Measurements from ENCODE around the gene KCNG3.
A peak's percentile ranks its signal among the peaks of the same experiment; 100 is the strongest.

Gene KCNG3

GRCh38 chr2:42486145-42486906, 7.5 kb downstream of the KCNG3 start:
- Histone ChIP-seq H3K27me3 (ENCODE audit: control insufficient read depth, insufficient read depth, low read length) (no peaks in the 10 kb centered on the region), H3K36me3 (ENCODE audit: control insufficient read depth, insufficient read depth, low read length) (peaks cover 3% of the 10 kb centered on the region; the same call in 1 of the 2 replicates), H3K9me3 (ENCODE audit: control insufficient read depth, insufficient read depth, low read length) (no peaks in the 10 kb centered on the region), H3K4me1 (ENCODE audit: control insufficient read depth, insufficient read depth, low read length) (no peaks in the 10 kb centered on the region), H3K4me3 (ENCODE audit: low read length) (no peak overlapping the region), H3K27ac (ENCODE audit: low read length) (no peak overlapping the region)
- DNase-seq (ENCODE audit: low read depth, low spot score) = no peak
- no CpG with 5 or more reads among the region's 7 CpGs for WGBS (ENCODE audit: insufficient coverage, insufficient read length)

GRCh38 chr2:42480402-42480801, 13.4 kb downstream of the KCNG3 start:
- peaks cover 3% of the 10 kb centered on the region; the same call in 1 of the 2 replicates for H3K36me3 ChIP-seq (ENCODE audit: control insufficient read depth, insufficient read depth, low read length)
- no peak overlapping the region for H3K4me3 ChIP-seq (ENCODE audit: low read length)
- no CpG with 5 or more reads among the region's 2 CpGs for WGBS (ENCODE audit: insufficient coverage, insufficient read length)
- DNase-seq (ENCODE audit: low read depth, low spot score) = no peak
- H3K9me3 ChIP-seq (ENCODE audit: control insufficient read depth, insufficient read depth, low read length) = no peaks in the 10 kb centered on the region
- no peaks in the 10 kb centered on the region for H3K27me3 ChIP-seq (ENCODE audit: control insufficient read depth, insufficient read depth, low read length)
- no peak overlapping the region for H3K27ac ChIP-seq (ENCODE audit: low read length)
- no peaks in the 10 kb centered on the region for H3K4me1 ChIP-seq (ENCODE audit: control insufficient read depth, insufficient read depth, low read length)

GRCh38 chr2:42474765-42475454, 18.9 kb downstream of the KCNG3 start:
- H3K27ac ChIP-seq (ENCODE audit: low read length) = no peak overlapping the region
- no peaks in the 10 kb centered on the region for H3K9me3 ChIP-seq (ENCODE audit: control insufficient read depth, insufficient read depth, low read length)
- no CpG with 5 or more reads among the region's 6 CpGs for WGBS (ENCODE audit: insufficient coverage, insufficient read length)
- H3K36me3 ChIP-seq (ENCODE audit: control insufficient read depth, insufficient read depth, low read length) = no peaks in the 10 kb centered on the region; the same call in 1 of the 2 replicates
- no peak overlapping the region for H3K4me3 ChIP-seq (ENCODE audit: low read length)
- no peak for DNase-seq (ENCODE audit: low read depth, low spot score)
- no peaks in the 10 kb centered on the region for H3K4me1 ChIP-seq (ENCODE audit: control insufficient read depth, insufficient read depth, low read length)
- no peaks in the 10 kb centered on the region for H3K27me3 ChIP-seq (ENCODE audit: control insufficient read depth, insufficient read depth, low read length)

- WGBS (ENCODE audit: insufficient coverage, insufficient read length) = no CpG with 5 or more reads among the region's 4 CpGs
- no peak for DNase-seq (ENCODE audit: low read depth, low spot score)
- H3K4me3 ChIP-seq (ENCODE audit: low read length) = no peak overlapping the region
Observed at GRCh38 chr2:42470706-42471105, 23.1 kb downstream of the KCNG3 start.

GRCh38 chr2:42464631-42465030, 29.2 kb downstream of the KCNG3 start:
- DNase-seq (ENCODE audit: low read depth, low spot score) = no peak
- Histone ChIP-seq H3K4me1 (ENCODE audit: control insufficient read depth, insufficient read depth, low read length) (no peaks in the 10 kb centered on the region; the same call in 1 of the 2 replicates), H3K4me3 (ENCODE audit: low read length) (no peak overlapping the region), H3K27me3 (ENCODE audit: control insufficient read depth, insufficient read depth, low read length) (no peaks in the 10 kb centered on the region), H3K36me3 (ENCODE audit: control insufficient read depth, insufficient read depth, low read length) (no peaks in the 10 kb centered on the region), H3K27ac (ENCODE audit: low read length) (no peak overlapping the region), H3K9me3 (ENCODE audit: control insufficient read depth, insufficient read depth, low read length) (no peaks in the 10 kb centered on the region)
- no CpG with 5 or more reads among the region's 4 CpGs for WGBS (ENCODE audit: insufficient coverage, insufficient read length)

More at GRCh38 chr2:42470706-42471105, 23.1 kb downstream of the KCNG3 start:
- Histone ChIP-seq H3K27me3 (ENCODE audit: control insufficient read depth, insufficient read depth, low read length) (no peaks in the 10 kb centered on the region), H3K27ac (ENCODE audit: low read length) (no peak overlapping the region), H3K36me3 (ENCODE audit: control insufficient read depth, insufficient read depth, low read length) (no peaks in the 10 kb centered on the region; the same call in 1 of the 2 replicates), H3K9me3 (ENCODE audit: control insufficient read depth, insufficient read depth, low read length) (no peaks in the 10 kb centered on the region), H3K4me1 (ENCODE audit: control insufficient read depth, insufficient read depth, low read length) (no peaks in the 10 kb centered on the region)

DNA sequence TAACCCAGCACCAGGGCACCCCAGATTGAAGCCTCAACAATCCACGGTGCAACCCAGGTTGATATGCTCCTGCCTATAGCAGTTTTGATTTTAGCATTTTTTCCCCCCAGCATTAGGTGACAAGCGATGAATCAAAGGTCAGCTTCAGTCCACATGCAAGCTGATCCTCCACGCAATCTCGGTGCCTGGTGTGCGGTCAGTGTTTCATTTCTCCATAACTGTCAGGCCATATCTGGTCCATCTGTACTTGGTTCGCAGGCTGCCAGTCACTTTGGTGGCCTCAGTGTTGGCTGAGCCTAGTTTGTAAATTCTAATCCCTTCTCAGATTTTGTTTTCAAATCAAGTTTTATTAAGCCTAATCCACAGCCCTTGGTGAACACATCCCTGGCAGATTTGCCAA, 30.2 kb downstream of the KCNG3 start:
- Histone ChIP-seq H3K9me3 (ENCODE audit: control insufficient read depth, insufficient read depth, low read length) (no peaks in the 10 kb centered on the region), H3K4me3 (ENCODE audit: low read length) (no peak overlapping the region), H3K27me3 (ENCODE audit: control insufficient read depth, insufficient read depth, low read length) (no peaks in the 10 kb centered on the region), H3K4me1 (ENCODE audit: control insufficient read depth, insufficient read depth, low read length) (no peaks in the 10 kb centered on the region; the same call in 1 of the 2 replicates), H3K27ac (ENCODE audit: low read length) (no peak overlapping the region), H3K36me3 (ENCODE audit: control insufficient read depth, insufficient read depth, low read length) (no peaks in the 10 kb centered on the region)
- no peak for DNase-seq (ENCODE audit: low read depth, low spot score)
- no CpG with 5 or more reads among the region's 6 CpGs for WGBS (ENCODE audit: insufficient coverage, insufficient read length)

GRCh38 chr2:42459296-42459695, 34.5 kb downstream of the KCNG3 start:
- H3K27ac ChIP-seq (ENCODE audit: low read length) = no peak overlapping the region
- whole genome bisulfite sequencing (ENCODE audit: insufficient coverage, insufficient read length) = no CpG with 5 or more reads among the region's 3 CpGs
- no peaks in the 10 kb centered on the region for H3K4me1 ChIP-seq (ENCODE audit: control insufficient read depth, insufficient read depth, low read length)
- no peak for DNase-seq (ENCODE audit: low read depth, low spot score)
- no peaks in the 10 kb centered on the region for H3K36me3 ChIP-seq (ENCODE audit: control insufficient read depth, insufficient read depth, low read length)
- no peaks in the 10 kb centered on the region for H3K27me3 ChIP-seq (ENCODE audit: control insufficient read depth, insufficient read depth, low read length)
- no peaks in the 10 kb centered on the region for H3K9me3 ChIP-seq (ENCODE audit: control insufficient read depth, insufficient read depth, low read length)
- no peak overlapping the region for H3K4me3 ChIP-seq (ENCODE audit: low read length)

DNA sequence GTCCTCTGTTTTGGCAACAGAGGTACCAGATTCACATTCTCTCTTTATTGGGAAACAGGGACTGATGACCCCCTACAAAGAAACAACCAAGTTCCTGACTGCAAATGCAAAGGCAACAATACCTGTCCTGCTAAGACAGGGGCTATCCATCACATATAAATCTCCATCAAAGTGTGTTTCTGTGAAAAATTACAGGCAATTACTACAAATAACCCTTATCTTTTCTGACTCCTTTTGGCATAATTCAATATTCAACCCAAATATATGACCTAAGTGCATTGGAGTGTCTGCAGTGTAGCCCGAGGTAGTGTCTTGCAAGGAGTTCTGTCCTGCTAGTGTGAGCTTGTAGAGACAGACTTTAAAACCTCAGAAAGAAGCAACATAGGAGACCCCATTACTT, 35.4 kb downstream of the KCNG3 start:
- H3K4me1 ChIP-seq (ENCODE audit: control insufficient read depth, insufficient read depth, low read length) = no peaks in the 10 kb centered on the region
- no peaks in the 10 kb centered on the region for H3K27me3 ChIP-seq (ENCODE audit: control insufficient read depth, insufficient read depth, low read length)
- no peak overlapping the region for H3K4me3 ChIP-seq (ENCODE audit: low read length)
- DNase-seq (ENCODE audit: low read depth, low spot score) = no peak
- H3K36me3 ChIP-seq (ENCODE audit: control insufficient read depth, insufficient read depth, low read length) = no peaks in the 10 kb centered on the region
- H3K27ac ChIP-seq (ENCODE audit: low read length) = no peak overlapping the region
- no CpG with 5 or more reads among the region's 1 CpG for WGBS (ENCODE audit: insufficient coverage, insufficient read length)
- no peaks in the 10 kb centered on the region for H3K9me3 ChIP-seq (ENCODE audit: control insufficient read depth, insufficient read depth, low read length)

DNA sequence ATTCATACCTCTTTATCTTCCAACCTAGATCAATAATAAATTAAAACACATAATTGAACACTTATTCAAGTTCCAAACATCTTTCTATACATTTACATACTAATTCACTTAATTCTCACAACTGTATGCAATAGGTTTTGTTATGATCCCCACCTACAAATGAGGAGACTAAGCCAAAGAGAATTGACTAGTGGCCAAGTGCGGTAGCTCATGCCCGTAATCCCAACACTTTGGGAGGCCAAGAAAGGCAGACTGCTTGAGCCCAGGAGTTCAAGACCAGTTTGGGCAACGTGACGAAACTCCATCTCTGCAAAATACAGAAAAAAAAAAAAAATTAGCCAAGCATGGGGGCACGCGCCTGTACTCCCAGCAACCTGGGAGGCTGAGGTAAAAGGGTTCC, 36.8 kb downstream of the KCNG3 start:
- Histone ChIP-seq H3K27me3 (ENCODE audit: control insufficient read depth, insufficient read depth, low read length) (no peaks in the 10 kb centered on the region), H3K4me3 (ENCODE audit: low read length) (no peak overlapping the region), H3K36me3 (ENCODE audit: control insufficient read depth, insufficient read depth, low read length) (no peaks in the 10 kb centered on the region), H3K27ac (ENCODE audit: low read length) (no peak overlapping the region), H3K4me1 (ENCODE audit: control insufficient read depth, insufficient read depth, low read length) (no peaks in the 10 kb centered on the region), H3K9me3 (ENCODE audit: control insufficient read depth, insufficient read depth, low read length) (no peaks in the 10 kb centered on the region)
- peak; percentile 22 for DNase-seq (ENCODE audit: low read depth, low spot score)
- WGBS (ENCODE audit: insufficient coverage, insufficient read length) = no CpG with 5 or more reads among the region's 6 CpGs

- H3K36me3 ChIP-seq (ENCODE audit: control insufficient read depth, insufficient read depth, low read length) = no peaks in the 10 kb centered on the region
- no peaks in the 10 kb centered on the region for H3K27me3 ChIP-seq (ENCODE audit: control insufficient read depth, insufficient read depth, low read length)
- no peaks in the 10 kb centered on the region for H3K9me3 ChIP-seq (ENCODE audit: control insufficient read depth, insufficient read depth, low read length)
- no peaks in the 10 kb centered on the region for H3K4me1 ChIP-seq (ENCODE audit: control insufficient read depth, insufficient read depth, low read length)
- WGBS (ENCODE audit: insufficient coverage, insufficient read length) = no CpG with 5 or more reads among the region's 3 CpGs
- no peak for DNase-seq (ENCODE audit: low read depth, low spot score)
- no peak overlapping the region for H3K4me3 ChIP-seq (ENCODE audit: low read length)
- no peak overlapping the region for H3K27ac ChIP-seq (ENCODE audit: low read length)
Observed at GRCh38 chr2:42456126-42456839, 37.5 kb downstream of the KCNG3 start.

All from iPS DF 6.9 (cell line).